ENCODE results near the gene ZCWPW2. TPM values are rescaled to one million over a fixed set of nuclear protein-coding genes. Genes with fewer than 3 reads are reported as not detected.

Gene ZCWPW2
- total and polyA plus RNA-seq, 2 donors from 2014 or later: 0.54 to 2.0 TPM

- H3K4me3 ChIP-seq (ENCODE audit: low read length in 3 of 3): no peak overlapping the region
- H3K9ac ChIP-seq (ENCODE audit: low read length in 3 of 3): no peak overlapping the region
- TF ChIP-seq CTCF (IDR thresholded peaks at IDR 0.05; ENCODE audit: borderline replicate concordance, extremely low read depth, insufficient read depth): no peak
- no peak overlapping the region for H3K27ac ChIP-seq (ENCODE audit: low read depth in 2 of 2, low read length in 2 of 2)
- no peaks in the 10 kb centered on the region for H3K27me3 ChIP-seq (ENCODE audit: control insufficient read depth, insufficient read depth, low read length)
- intact Hi-C loops (cut with DNase I): no loop called here
- no peaks in the 10 kb centered on the region for H3K9me3 ChIP-seq (ENCODE audit: control insufficient read depth in 2 of 3, insufficient read depth in 1 of 3, low read length in 3 of 3)
- H3K4me1 ChIP-seq (ENCODE audit: control insufficient read depth in 2 of 3, insufficient read depth in 2 of 3, low read depth in 1 of 3, low read length in 3 of 3): no peaks in the 10 kb centered on the region
- H3K36me3 ChIP-seq (ENCODE audit: control insufficient read depth in 2 of 3, insufficient read depth in 3 of 3, low read length in 3 of 3): peaks cover 0 to 9% (median 0%) of the 10 kb centered on the region in 3 donors
- FAIRE-seq (no peak), DNase-seq (no peak)
Measured at GRCh38 chr3:28335246-28335645, 13.3 kb upstream of the ZCWPW2 start.

- no peak overlapping the region for H3K27ac ChIP-seq (ENCODE audit: low read depth in 2 of 2, low read length in 2 of 2)
- H3K4me1 ChIP-seq (ENCODE audit: control insufficient read depth in 2 of 3, insufficient read depth in 2 of 3, low read depth in 1 of 3, low read length in 3 of 3): no peaks in the 10 kb centered on the region
- TF ChIP-seq CTCF (IDR thresholded peaks at IDR 0.05; ENCODE audit: borderline replicate concordance, extremely low read depth, insufficient read depth): no peak
- no peak overlapping the region for H3K9ac ChIP-seq (ENCODE audit: low read length in 3 of 3)
- DNase-seq (no peak), FAIRE-seq (no peak)
- H3K9me3 ChIP-seq (ENCODE audit: control insufficient read depth in 2 of 3, insufficient read depth in 1 of 3, low read length in 3 of 3): no peaks in the 10 kb centered on the region
- intact Hi-C loops (cut with DNase I): no loop called here
- peaks cover 0 to 9% (median 0%) of the 10 kb centered on the region in 3 donors for H3K36me3 ChIP-seq (ENCODE audit: control insufficient read depth in 2 of 3, insufficient read depth in 3 of 3, low read length in 3 of 3)
- no peak overlapping the region for H3K4me3 ChIP-seq (ENCODE audit: low read length in 3 of 3)
- H3K27me3 ChIP-seq (ENCODE audit: control insufficient read depth, insufficient read depth, low read length): no peaks in the 10 kb centered on the region
Measured at GRCh38 chr3:28337230-28337629, 11.3 kb upstream of the ZCWPW2 start.

- Histone ChIP-seq H3K27ac (ENCODE audit: low read depth in 2 of 2, low read length in 2 of 2) (no peak overlapping the region), H3K27me3 (ENCODE audit: control insufficient read depth, insufficient read depth, low read length) (no peaks in the 10 kb centered on the region), H3K4me3 (ENCODE audit: low read length in 3 of 3) (no peak overlapping the region), H3K9me3 (ENCODE audit: control insufficient read depth in 2 of 3, insufficient read depth in 1 of 3, low read length in 3 of 3) (no peaks in the 10 kb centered on the region), H3K36me3 (ENCODE audit: control insufficient read depth in 2 of 3, insufficient read depth in 3 of 3, low read length in 3 of 3) (no peaks in the 10 kb centered on the region), H3K9ac (ENCODE audit: low read length in 3 of 3) (no peak overlapping the region), H3K4me1 (ENCODE audit: control insufficient read depth in 2 of 3, insufficient read depth in 2 of 3, low read depth in 1 of 3, low read length in 3 of 3) (peaks cover 0 to 11% (median 2%) of the 10 kb centered on the region in 3 donors)
- FAIRE-seq (no peak), DNase-seq (no peak)
- intact Hi-C loops (cut with DNase I): no loop called here
- TF ChIP-seq CTCF (IDR thresholded peaks at IDR 0.05; ENCODE audit: borderline replicate concordance, extremely low read depth, insufficient read depth): no peak
Measured at GRCh38 chr3:28343144-28343543, 5.4 kb upstream of the ZCWPW2 start.

- H3K4me1 ChIP-seq (ENCODE audit: control insufficient read depth in 2 of 3, insufficient read depth in 2 of 3, low read depth in 1 of 3, low read length in 3 of 3): peaks cover 0 to 11% (median 2%) of the 10 kb centered on the region in 3 donors
- TF ChIP-seq CTCF (IDR thresholded peaks at IDR 0.05; ENCODE audit: borderline replicate concordance, extremely low read depth, insufficient read depth): no peak
- intact Hi-C loops (cut with DNase I): no loop called here
- no peak for DNase-seq
- no peak for FAIRE-seq
- no peak overlapping the region for H3K9ac ChIP-seq (ENCODE audit: low read length in 3 of 3)
- no peaks in the 10 kb centered on the region for H3K27me3 ChIP-seq (ENCODE audit: control insufficient read depth, insufficient read depth, low read length)
- H3K27ac ChIP-seq (ENCODE audit: low read depth in 2 of 2, low read length in 2 of 2): no peak overlapping the region
- no peak overlapping the region for H3K4me3 ChIP-seq (ENCODE audit: low read length in 3 of 3)
- H3K36me3 ChIP-seq (ENCODE audit: control insufficient read depth in 2 of 3, insufficient read depth in 3 of 3, low read length in 3 of 3): no peaks in the 10 kb centered on the region
- no peaks in the 10 kb centered on the region for H3K9me3 ChIP-seq (ENCODE audit: control insufficient read depth in 2 of 3, insufficient read depth in 1 of 3, low read length in 3 of 3)
Measured at GRCh38 chr3:28345690-28346089, 2.8 kb upstream of the ZCWPW2 start.
